H1 (cell line): ENCODE measurements around the gene ZBTB44. TPM values are rescaled to one million over a fixed set of nuclear protein-coding genes. Genes with fewer than 3 reads are reported as not detected.

Experiments
- CREB1 ChIP-seq: IDR thresholded peaks from 2 replicates; pipeline ENCODE4 v1.6.1; 2012; ENCODE audit warnings: inconsistent platforms
- EZH2 ChIP-seq: fragments of 200-600 bp; sonication (generic); IDR thresholded peaks from 2 replicates; pipeline ENCODE4 v1.7.1; 2012; ENCODE audit warnings: low read depth, mild to moderate bottlenecking, moderate library complexity, low read length, inconsistent platforms; ENCODE audit not compliant: severe bottlenecking
- JUND ChIP-seq: IDR thresholded peaks from 2 replicates; pipeline ENCODE4 v1.6.1; 2011; ENCODE audit warnings: mild to moderate bottlenecking, improper control_type of control experiment, low read length
- RBBP5 ChIP-seq: IDR thresholded peaks from 2 replicates; pipeline ENCODE4 v1.7.1; 2012; ENCODE audit warnings: low read depth, mild to moderate bottlenecking, inconsistent platforms, low read length, moderate library complexity, borderline replicate concordance
- TCF12 ChIP-seq: IDR thresholded peaks from 2 replicates; pipeline ENCODE4 v1.6.1; 2011; ENCODE audit warnings: low read depth, mild to moderate bottlenecking, low read length
- YY1 ChIP-seq: IDR thresholded peaks from 2 replicates; pipeline ENCODE4 v1.6.1; 2011; ENCODE audit warnings: low read depth, mild to moderate bottlenecking, low read length
- polyA plus RNA-seq, 7 experiments: library from polyadenylated mRNA; depleted of rRNA in 3 of 7; stranded (reverse) in 5 of 7; unstranded in 2 of 7; fragments of >200 nt in 5 of 7; fragments of 200-250 nt in 2 of 7; gene quantifications; 1 replicate in 5 of 7; 2 replicates in 1 of 7; 4 replicates in 1 of 7; pipeline versions ENCODE4 v1.2.1 to v1.2.3, GENCODE V29; 2011 to 2013; ENCODE audit warnings: missing spikeins in 2 of 7, mixed read lengths in 2 of 7
- total RNA-seq: library from RNA; stranded (reverse); fragmentation: NEBNext Ultra II Directional; extraction: Animal tissue kit (Norgen Biotek cat#: 25700); gene quantifications from 2 replicates; pipeline ENCODE4 v1.2.1, GENCODE V29; 2021

Gene ZBTB44
- total and polyA plus RNA-seq, 2 of the 8 experiments (the other 6 are each of a cell fraction or from before 2014, with no cell fraction given), result 37.2 to 158 TPM

GRCh38 chr11:130330101-130330684 lies 15.5 kb upstream of the ZBTB44 start (continued):
- TF ChIP-seq RBBP5, result no peak
- no peak for TF ChIP-seq EZH2
- TF ChIP-seq TCF12, result no peak
- no peak for TF ChIP-seq JUND
- TF ChIP-seq YY1, result no peak
- TF ChIP-seq CREB1, result no peak
